ENCODE data around the gene C11orf65.
"Not testable (repeated sequence)": the region's sequence is repeated elsewhere in the genome, so short reads cannot be mapped to it uniquely, and the experiment has no call there.

Gene C11orf65

GRCh38 chr11:108474664-108475463, 7.5 kb upstream of the C11orf65 start:
- Histone ChIP-seq H3K36me3 (ENCODE audit: control insufficient read depth in 2 of 2, insufficient read depth in 2 of 2, low read length in 2 of 2) (peaks cover 9 to 17% of the 10 kb centered on the region in 2 donors), H3K9ac (ENCODE audit: low read depth in 1 of 2, low read length in 2 of 2) (no peak overlapping the region), H3K27me3 (ENCODE audit: control insufficient read depth in 2 of 2, insufficient read depth in 2 of 2, low read length in 2 of 2) (no peaks in the 10 kb centered on the region), H3K27ac (ENCODE audit: low read depth in 2 of 2, low read length in 2 of 2) (no peak overlapping the region), H3K4me1 (ENCODE audit: control insufficient read depth in 2 of 2, insufficient read depth in 2 of 2, low read length in 2 of 2) (no peaks in the 10 kb centered on the region), H3K4me3 (ENCODE audit: low read length in 2 of 2) (no peak overlapping the region), H3K9me3 (ENCODE audit: control insufficient read depth in 2 of 2, low read length in 2 of 2) (no peaks in the 10 kb centered on the region)

- Histone ChIP-seq H3K27me3 (ENCODE audit: control insufficient read depth in 2 of 2, insufficient read depth in 2 of 2, low read length in 2 of 2) (no peaks in the 10 kb centered on the region), H3K4me1 (ENCODE audit: control insufficient read depth in 2 of 2, insufficient read depth in 2 of 2, low read length in 2 of 2) (no peaks in the 10 kb centered on the region), H3K36me3 (ENCODE audit: control insufficient read depth in 2 of 2, insufficient read depth in 2 of 2, low read length in 2 of 2) (peaks cover 5 to 12% of the 10 kb centered on the region in 2 donors), H3K27ac (ENCODE audit: low read depth in 2 of 2, low read length in 2 of 2) (no peak overlapping the region), H3K9ac (ENCODE audit: low read depth in 1 of 2, low read length in 2 of 2) (no peak overlapping the region), H3K9me3 (ENCODE audit: control insufficient read depth in 2 of 2, low read length in 2 of 2) (no peaks in the 10 kb centered on the region), H3K4me3 (ENCODE audit: low read length in 2 of 2) (no peak overlapping the region)
These were observed 5.4 kb upstream of the C11orf65 start for GRCh38 chr11:108472681-108473080.

- Histone ChIP-seq H3K27ac (ENCODE audit: low read depth in 2 of 2, low read length in 2 of 2) (no peak overlapping the region), H3K9ac (ENCODE audit: low read depth in 1 of 2, low read length in 2 of 2) (no peak overlapping the region), H3K27me3 (ENCODE audit: control insufficient read depth in 2 of 2, insufficient read depth in 2 of 2, low read length in 2 of 2) (no peaks in the 10 kb centered on the region), H3K36me3 (ENCODE audit: control insufficient read depth in 2 of 2, insufficient read depth in 2 of 2, low read length in 2 of 2) (no peaks in the 10 kb centered on the region), H3K9me3 (ENCODE audit: control insufficient read depth in 2 of 2, low read length in 2 of 2) (no peaks in the 10 kb centered on the region), H3K4me3 (ENCODE audit: low read length in 2 of 2) (no peak overlapping the region), H3K4me1 (ENCODE audit: control insufficient read depth in 2 of 2, insufficient read depth in 2 of 2, low read length in 2 of 2) (no peaks in the 10 kb centered on the region)
These were observed 1.1 kb upstream of the C11orf65 start for GRCh38 chr11:108468478-108468864.

DNA sequence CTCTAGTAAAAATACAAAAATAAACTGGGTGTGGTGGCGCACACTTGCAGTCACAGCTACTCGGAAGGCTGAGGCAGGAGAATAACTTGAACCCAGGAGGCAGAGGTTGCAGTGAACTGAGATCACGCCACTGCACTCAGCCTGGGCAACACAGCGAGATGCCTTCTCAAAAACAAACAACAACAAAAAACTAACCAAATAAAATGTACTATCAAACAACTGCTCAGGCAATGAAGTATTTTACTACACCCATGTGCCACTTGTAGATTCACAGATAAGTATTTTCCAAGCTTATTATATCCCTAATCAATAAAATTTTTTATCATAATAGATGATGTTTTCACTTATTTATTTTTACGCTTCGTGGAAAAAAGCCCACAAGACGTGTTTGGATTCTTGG, 924 bp downstream of the C11orf65 start:
- Histone ChIP-seq H3K4me1 (ENCODE audit: control insufficient read depth in 2 of 2, insufficient read depth in 2 of 2, low read length in 2 of 2) (no peaks in the 10 kb centered on the region), H3K9ac (ENCODE audit: low read depth in 1 of 2, low read length in 2 of 2) (peak overlapping the region; percentile 89 to 95), H3K27me3 (ENCODE audit: control insufficient read depth in 2 of 2, insufficient read depth in 2 of 2, low read length in 2 of 2) (no peaks in the 10 kb centered on the region), H3K4me3 (ENCODE audit: low read length in 2 of 2) (peak overlapping the region; percentile 76 to 87), H3K9me3 (ENCODE audit: control insufficient read depth in 2 of 2, low read length in 2 of 2) (no peaks in the 10 kb centered on the region), H3K27ac (ENCODE audit: low read depth in 2 of 2, low read length in 2 of 2) (peak overlapping the region; percentile 97), H3K36me3 (ENCODE audit: control insufficient read depth in 2 of 2, insufficient read depth in 2 of 2, low read length in 2 of 2) (no peaks in the 10 kb centered on the region)

DNA sequence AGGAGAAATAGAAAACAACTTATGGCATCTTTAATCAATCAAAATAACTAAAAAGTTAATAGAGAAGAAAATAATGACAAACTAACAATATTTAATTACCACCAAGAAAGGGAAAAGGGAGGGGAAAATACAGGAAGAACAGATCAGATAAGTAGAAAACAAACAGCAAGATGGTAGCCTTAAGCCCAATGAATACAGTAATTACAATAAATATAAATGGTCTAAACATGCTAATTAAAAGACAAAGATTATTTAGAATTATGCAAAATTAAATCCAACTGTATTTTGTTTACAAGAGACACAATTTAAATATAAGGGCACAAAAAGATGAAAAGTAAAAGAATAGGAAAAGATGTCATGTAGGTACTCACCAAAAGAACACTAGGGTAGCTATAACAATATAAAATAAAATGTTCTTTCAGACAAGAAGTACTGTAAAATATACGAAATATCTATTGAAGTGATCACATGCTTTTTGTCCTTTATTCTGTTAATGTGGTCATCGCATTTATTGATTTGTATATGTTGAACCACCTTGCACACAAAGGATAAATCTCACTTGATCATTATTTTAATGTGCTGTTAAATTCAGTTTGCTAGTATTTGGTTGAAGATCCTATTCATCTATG, 14.0 kb downstream of the C11orf65 start:
- no peaks in the 10 kb centered on the region for H3K4me1 ChIP-seq (ENCODE audit: control insufficient read depth in 2 of 2, insufficient read depth in 2 of 2, low read length in 2 of 2)
- H3K9ac ChIP-seq (ENCODE audit: low read depth in 1 of 2, low read length in 2 of 2) = no peak overlapping the region
- no peaks in the 10 kb centered on the region for H3K27me3 ChIP-seq (ENCODE audit: control insufficient read depth in 2 of 2, insufficient read depth in 2 of 2, low read length in 2 of 2)
- no peak overlapping the region for H3K27ac ChIP-seq (ENCODE audit: low read depth in 2 of 2, low read length in 2 of 2)
- no peaks in the 10 kb centered on the region for H3K9me3 ChIP-seq (ENCODE audit: control insufficient read depth in 2 of 2, low read length in 2 of 2)
- no peak overlapping the region for H3K4me3 ChIP-seq (ENCODE audit: low read length in 2 of 2)
- no peaks in the 10 kb centered on the region for H3K36me3 ChIP-seq (ENCODE audit: control insufficient read depth in 2 of 2, insufficient read depth in 2 of 2, low read length in 2 of 2)

DNA sequence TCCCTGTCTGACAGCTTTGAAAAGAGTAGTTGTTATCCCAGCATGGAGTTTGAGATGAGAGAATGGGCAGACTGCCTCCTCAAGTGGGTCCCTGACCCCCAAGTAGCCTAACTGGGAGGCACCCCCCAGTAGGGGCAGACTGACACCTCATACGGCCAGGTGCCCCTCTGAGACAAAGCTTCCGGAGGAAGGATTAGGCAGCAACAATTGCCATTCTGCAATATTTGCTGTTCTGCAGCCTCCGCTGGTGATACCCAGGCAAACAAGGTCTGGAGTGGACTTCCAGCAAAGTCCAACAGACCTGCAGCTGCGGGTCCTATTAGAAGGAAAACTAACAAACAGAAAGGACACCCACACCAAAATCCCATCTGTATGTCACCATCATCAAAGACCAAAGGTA, 25.9 kb downstream of the C11orf65 start:
- H3K9me3 ChIP-seq (ENCODE audit: control insufficient read depth in 2 of 2, low read length in 2 of 2); H3K27me3 ChIP-seq (ENCODE audit: control insufficient read depth in 2 of 2, insufficient read depth in 2 of 2, low read length in 2 of 2); H3K36me3 ChIP-seq (ENCODE audit: control insufficient read depth in 2 of 2, insufficient read depth in 2 of 2, low read length in 2 of 2); H3K27ac ChIP-seq (ENCODE audit: low read depth in 2 of 2, low read length in 2 of 2); H3K4me3 ChIP-seq (ENCODE audit: low read length in 2 of 2); H3K4me1 ChIP-seq (ENCODE audit: control insufficient read depth in 2 of 2, insufficient read depth in 2 of 2, low read length in 2 of 2); H3K9ac ChIP-seq (ENCODE audit: low read depth in 1 of 2, low read length in 2 of 2): not testable (repeated sequence)

DNA sequence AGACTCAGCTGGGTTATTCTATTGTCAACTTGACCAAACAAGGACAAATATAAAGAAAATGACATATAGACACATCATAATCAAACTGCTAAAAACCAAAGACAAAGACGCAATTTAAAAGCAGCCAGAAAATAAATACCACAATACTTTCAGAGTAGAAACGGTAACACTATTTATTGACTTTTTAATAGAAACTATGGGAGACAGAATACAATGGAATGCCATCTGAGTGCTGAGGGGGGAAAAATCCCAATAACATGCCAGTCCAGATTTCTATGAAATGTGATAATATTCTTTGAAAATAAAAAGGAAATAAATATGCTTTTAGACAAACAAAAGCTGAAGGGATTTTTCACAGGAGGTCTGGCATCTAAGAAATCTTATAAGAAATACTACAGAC, 30.7 kb downstream of the C11orf65 start:
- Histone ChIP-seq H3K9me3 (ENCODE audit: control insufficient read depth in 2 of 2, low read length in 2 of 2) (no peaks in the 10 kb centered on the region), H3K4me3 (ENCODE audit: low read length in 2 of 2) (no peak overlapping the region), H3K4me1 (ENCODE audit: control insufficient read depth in 2 of 2, insufficient read depth in 2 of 2, low read length in 2 of 2) (no peaks in the 10 kb centered on the region), H3K27ac (ENCODE audit: low read depth in 2 of 2, low read length in 2 of 2) (no peak overlapping the region), H3K27me3 (ENCODE audit: control insufficient read depth in 2 of 2, insufficient read depth in 2 of 2, low read length in 2 of 2) (no peaks in the 10 kb centered on the region), H3K9ac (ENCODE audit: low read depth in 1 of 2, low read length in 2 of 2) (no peak overlapping the region), H3K36me3 (ENCODE audit: control insufficient read depth in 2 of 2, insufficient read depth in 2 of 2, low read length in 2 of 2) (no peaks in the 10 kb centered on the region)

- Histone ChIP-seq H3K4me3 (ENCODE audit: low read length in 2 of 2) (no peak overlapping the region), H3K9me3 (ENCODE audit: control insufficient read depth in 2 of 2, low read length in 2 of 2) (no peaks in the 10 kb centered on the region), H3K9ac (ENCODE audit: low read depth in 1 of 2, low read length in 2 of 2) (no peak overlapping the region), H3K27ac (ENCODE audit: low read depth in 2 of 2, low read length in 2 of 2) (no peak overlapping the region), H3K4me1 (ENCODE audit: control insufficient read depth in 2 of 2, insufficient read depth in 2 of 2, low read length in 2 of 2) (no peaks in the 10 kb centered on the region), H3K36me3 (ENCODE audit: control insufficient read depth in 2 of 2, insufficient read depth in 2 of 2, low read length in 2 of 2) (no peaks in the 10 kb centered on the region), H3K27me3 (ENCODE audit: control insufficient read depth in 2 of 2, insufficient read depth in 2 of 2, low read length in 2 of 2) (no peaks in the 10 kb centered on the region)
These were observed 32.3 kb downstream of the C11orf65 start for GRCh38 chr11:108435066-108435465.

- H3K27ac ChIP-seq (ENCODE audit: low read depth in 2 of 2, low read length in 2 of 2) = no peak overlapping the region
- H3K4me3 ChIP-seq (ENCODE audit: low read length in 2 of 2) = no peak overlapping the region
- H3K9ac ChIP-seq (ENCODE audit: low read depth in 1 of 2, low read length in 2 of 2) = no peak overlapping the region
- H3K27me3 ChIP-seq (ENCODE audit: control insufficient read depth in 2 of 2, insufficient read depth in 2 of 2, low read length in 2 of 2) = no peaks in the 10 kb centered on the region
- no peaks in the 10 kb centered on the region for H3K9me3 ChIP-seq (ENCODE audit: control insufficient read depth in 2 of 2, low read length in 2 of 2)
- H3K4me1 ChIP-seq (ENCODE audit: control insufficient read depth in 2 of 2, insufficient read depth in 2 of 2, low read length in 2 of 2) = no peaks in the 10 kb centered on the region
- no peaks in the 10 kb centered on the region for H3K36me3 ChIP-seq (ENCODE audit: control insufficient read depth in 2 of 2, insufficient read depth in 2 of 2, low read length in 2 of 2)
These were observed 34.5 kb downstream of the C11orf65 start for GRCh38 chr11:108432783-108433182.

DNA sequence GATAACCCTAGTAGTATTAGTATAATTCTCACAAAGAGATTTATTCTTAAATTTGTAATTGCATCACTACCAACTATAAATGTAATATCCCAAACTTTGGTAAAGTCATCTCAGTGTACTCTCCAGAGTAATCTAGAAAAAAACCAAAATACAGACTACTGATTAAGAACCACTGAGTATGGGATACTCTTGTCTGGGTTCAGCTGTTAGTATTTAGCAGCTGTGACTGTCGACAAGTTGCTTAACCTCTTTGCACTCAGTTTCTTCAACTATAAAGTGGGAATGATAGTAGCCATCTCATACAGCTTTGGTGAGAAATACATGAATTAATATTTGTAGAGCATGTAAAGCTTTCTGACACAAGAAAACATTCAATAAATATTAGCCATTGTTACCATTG, 35.3 kb downstream of the C11orf65 start:
- no peak overlapping the region for H3K4me3 ChIP-seq (ENCODE audit: low read length in 2 of 2)
- no peaks in the 10 kb centered on the region for H3K36me3 ChIP-seq (ENCODE audit: control insufficient read depth in 2 of 2, insufficient read depth in 2 of 2, low read length in 2 of 2)
- no peak overlapping the region for H3K9ac ChIP-seq (ENCODE audit: low read depth in 1 of 2, low read length in 2 of 2)
- H3K9me3 ChIP-seq (ENCODE audit: control insufficient read depth in 2 of 2, low read length in 2 of 2) = no peaks in the 10 kb centered on the region
- no peak overlapping the region for H3K27ac ChIP-seq (ENCODE audit: low read depth in 2 of 2, low read length in 2 of 2)
- no peaks in the 10 kb centered on the region for H3K4me1 ChIP-seq (ENCODE audit: control insufficient read depth in 2 of 2, insufficient read depth in 2 of 2, low read length in 2 of 2)
- no peaks in the 10 kb centered on the region for H3K27me3 ChIP-seq (ENCODE audit: control insufficient read depth in 2 of 2, insufficient read depth in 2 of 2, low read length in 2 of 2)
